GM23248 (cell line): ENCODE measurements around the gene SCN4B.

Experiments
- EZH2 ChIP-seq: fragments of 200-600 bp; sonication (generic); IDR thresholded peaks from 2 replicates; pipeline ENCODE4 v1.6.1; 2018; ENCODE audit warnings: antibody characterized with exemption, mild to moderate bottlenecking; ENCODE audit not compliant: insufficient read depth, poor library complexity, severe bottlenecking
- EZH2phosphoT487 ChIP-seq: fragments of 200-600 bp; sonication (generic); IDR thresholded peaks from 2 replicates; pipeline ENCODE4 v1.6.1; 2018; ENCODE audit warnings: antibody characterized with exemption, moderate library complexity, mild to moderate bottlenecking, low read depth; ENCODE audit not compliant: insufficient read depth

DNA sequence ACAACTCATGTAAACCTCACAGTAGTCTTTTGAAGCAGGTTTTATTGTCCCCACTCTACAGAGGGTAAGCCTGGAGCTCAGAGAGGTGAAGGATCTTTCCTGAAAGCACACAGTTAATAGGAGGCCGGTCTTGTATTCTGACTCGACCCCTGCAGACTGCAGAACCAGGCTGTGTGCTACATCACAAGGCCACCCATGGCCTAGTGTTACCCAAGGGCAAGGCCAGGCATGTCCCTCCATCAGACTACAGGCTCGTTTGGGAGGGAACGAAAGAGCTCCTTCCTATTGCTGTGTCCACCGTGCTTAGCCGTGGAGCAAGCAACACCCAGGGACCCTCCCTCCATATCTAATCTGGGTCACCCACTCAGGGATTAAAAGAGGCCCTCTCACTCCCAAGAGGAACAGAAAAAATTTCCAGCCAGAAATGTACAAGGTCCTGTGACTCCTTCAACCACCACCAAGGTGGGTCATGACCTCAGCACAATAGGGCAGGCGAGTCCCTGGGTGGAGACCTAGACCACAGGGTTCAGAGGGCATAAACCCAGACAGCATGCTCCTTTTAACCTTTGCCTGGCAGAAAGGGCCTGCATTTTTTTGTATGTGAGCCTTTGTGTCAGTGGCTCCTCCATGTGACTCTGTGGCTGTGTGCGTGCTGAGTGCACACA lies 59.6 kb downstream of the SCN4B start:
- TF ChIP-seq EZH2 (no peak), EZH2phosphoT487 (no peak)
